Colonic mucosa (tissue), 4 donors: ENCODE results near the gene MRTFA. TPM values are rescaled to one million over a fixed set of nuclear protein-coding genes. Genes with fewer than 3 reads are reported as not detected.
"Not testable (repeated sequence)": the region's sequence is repeated elsewhere in the genome, so short reads cannot be mapped to it uniquely, and the experiment has no call there.

Experiments
- DNase-seq: peaks from one replicate; pipeline ENCODE4 v3.0.0-alpha.2; 2020
- H3K27ac ChIP-seq: fragments of 200-600 bp; one replicate; pipeline ENCODE4 v1.8.0; 2021
- H3K27me3 ChIP-seq: fragments of 200-600 bp; one replicate; pipeline ENCODE4 v1.8.0; 2021
- H3K36me3 ChIP-seq: fragments of 200-600 bp; one replicate; pipeline ENCODE4 v1.8.0; 2021
- H3K4me1 ChIP-seq: fragments of 200-600 bp; one replicate; pipeline ENCODE4 v1.8.0; 2021; ENCODE audit warnings: mild to moderate bottlenecking
- H3K4me3 ChIP-seq: fragments of 200-600 bp; one replicate; pipeline ENCODE4 v1.8.0; 2021
- H3K9ac ChIP-seq, 2 donors: one replicate each; pipeline ENCODE4 v1.7.0; 2013; ENCODE audit warnings: control low read depth in 2 of 2, low read depth in 2 of 2, low read length in 2 of 2
- H3K9me3 ChIP-seq: fragments of 200-600 bp; one replicate; pipeline ENCODE4 v1.8.0; 2021
- intact Hi-C: fragments of 100-400 bp; cut with DNase I; formaldehyde crosslinking; loops from one replicate; pipeline ENCODE4 v1.14.1; 2022
- total RNA-seq, 2 donors: library from RNA; stranded (reverse); fragmentation: NEBNext Ultra II Directional in 1 of 2; extraction: Animal tissue kit (Norgen Biotek cat#: 25700) in 1 of 2; gene quantifications; one replicate each; pipeline ENCODE4 v1.2.1, GENCODE V29; 2021
- TF ChIP-seq, protein P1 (sequence below): fragments of 200-600 bp; IDR thresholded peaks from one replicate; pipeline ENCODE4 v1.8.0; 2022; ENCODE audit warnings: antibody characterized with exemption, mild to moderate bottlenecking
- donor health status: healthy.
- donor health status: DM: no; HTN: no; CAD: no.
- donor health status: DM: no; HTN: no; CAD: no.

MRTFA gene
- total RNA-seq, 2 donors from 2014 or later, result 31.9 to 35.6 TPM

DNA sequence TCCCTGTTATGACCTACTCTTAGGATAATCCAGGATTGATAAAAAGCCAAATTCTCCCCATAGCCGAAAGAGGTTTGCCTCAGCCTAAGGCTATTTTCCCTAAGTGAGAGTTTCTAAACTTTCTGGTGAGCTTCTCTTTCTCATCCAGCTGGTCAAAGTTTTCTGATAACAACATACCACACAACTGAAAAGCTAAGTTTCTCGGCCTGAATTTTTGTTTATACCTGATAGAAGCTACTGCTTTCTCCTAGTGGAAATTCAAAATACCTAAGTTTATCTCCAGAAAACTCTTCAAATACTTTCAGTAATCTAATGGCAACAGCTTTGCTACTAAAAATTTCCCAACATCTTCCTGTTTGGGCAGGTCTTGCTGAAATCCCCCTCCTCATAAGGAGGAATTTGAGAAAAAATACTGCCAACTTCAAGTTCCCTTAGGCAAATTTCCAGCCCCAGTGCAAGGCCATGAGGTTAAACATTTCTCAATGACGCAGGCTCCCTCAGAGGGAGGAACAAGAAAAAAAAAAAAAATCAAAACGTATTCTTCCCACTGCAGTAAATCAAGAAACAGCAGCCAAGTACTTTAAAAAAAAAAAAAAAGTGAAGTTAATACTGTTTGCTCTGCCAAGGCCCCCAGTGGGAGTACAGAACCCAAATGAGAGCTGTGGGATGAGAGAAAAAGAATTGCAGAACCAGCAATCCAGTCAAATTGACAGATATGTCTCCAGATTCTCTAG lies 127.0 kb downstream of the MRTFA start:
- no peaks in the 10 kb centered on the region for H3K9me3 ChIP-seq
- H3K4me3 ChIP-seq, result no peak overlapping the region
- H3K27ac ChIP-seq, result peak overlapping the region; percentile 58
- no peaks in the 10 kb centered on the region for H3K4me1 ChIP-seq
- DNase-seq, result peak; percentile 44
- peak overlapping the region in 1 of 2 donors; percentile 12 for H3K9ac ChIP-seq
- no peaks in the 10 kb centered on the region for H3K36me3 ChIP-seq
- no peaks in the 10 kb centered on the region for H3K27me3 ChIP-seq
- intact Hi-C loops, result no loop called here
- TF ChIP-seq, protein P1, sequence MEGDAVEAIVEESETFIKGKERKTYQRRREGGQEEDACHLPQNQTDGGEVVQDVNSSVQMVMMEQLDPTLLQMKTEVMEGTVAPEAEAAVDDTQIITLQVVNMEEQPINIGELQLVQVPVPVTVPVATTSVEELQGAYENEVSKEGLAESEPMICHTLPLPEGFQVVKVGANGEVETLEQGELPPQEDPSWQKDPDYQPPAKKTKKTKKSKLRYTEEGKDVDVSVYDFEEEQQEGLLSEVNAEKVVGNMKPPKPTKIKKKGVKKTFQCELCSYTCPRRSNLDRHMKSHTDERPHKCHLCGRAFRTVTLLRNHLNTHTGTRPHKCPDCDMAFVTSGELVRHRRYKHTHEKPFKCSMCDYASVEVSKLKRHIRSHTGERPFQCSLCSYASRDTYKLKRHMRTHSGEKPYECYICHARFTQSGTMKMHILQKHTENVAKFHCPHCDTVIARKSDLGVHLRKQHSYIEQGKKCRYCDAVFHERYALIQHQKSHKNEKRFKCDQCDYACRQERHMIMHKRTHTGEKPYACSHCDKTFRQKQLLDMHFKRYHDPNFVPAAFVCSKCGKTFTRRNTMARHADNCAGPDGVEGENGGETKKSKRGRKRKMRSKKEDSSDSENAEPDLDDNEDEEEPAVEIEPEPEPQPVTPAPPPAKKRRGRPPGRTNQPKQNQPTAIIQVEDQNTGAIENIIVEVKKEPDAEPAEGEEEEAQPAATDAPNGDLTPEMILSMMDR, result no peak

DNA sequence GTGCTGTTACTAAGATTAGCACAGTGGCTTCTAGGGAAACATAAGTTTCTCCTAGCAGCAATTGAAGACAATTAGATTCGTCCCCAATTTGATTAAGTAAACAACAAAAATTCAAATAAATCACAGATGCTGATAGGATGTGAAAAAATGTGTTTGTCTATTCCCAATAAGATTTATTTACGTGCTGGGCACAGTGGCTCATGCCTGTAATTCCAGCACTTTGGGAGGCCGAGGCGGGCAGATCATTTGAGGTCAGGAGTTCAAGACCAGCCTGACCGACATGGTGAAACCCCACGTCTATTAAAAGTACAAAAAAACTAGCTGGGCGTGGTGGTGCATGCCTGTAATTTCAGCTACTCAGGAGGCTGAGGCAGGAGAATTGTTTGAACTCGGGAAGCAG lies 128.5 kb downstream of the MRTFA start:
- H3K9me3 ChIP-seq, intact Hi-C loops, H3K27ac ChIP-seq, H3K36me3 ChIP-seq, H3K27me3 ChIP-seq, H3K9ac ChIP-seq, DNase-seq, H3K4me3 ChIP-seq, H3K4me1 ChIP-seq: not testable (repeated sequence)

DNA sequence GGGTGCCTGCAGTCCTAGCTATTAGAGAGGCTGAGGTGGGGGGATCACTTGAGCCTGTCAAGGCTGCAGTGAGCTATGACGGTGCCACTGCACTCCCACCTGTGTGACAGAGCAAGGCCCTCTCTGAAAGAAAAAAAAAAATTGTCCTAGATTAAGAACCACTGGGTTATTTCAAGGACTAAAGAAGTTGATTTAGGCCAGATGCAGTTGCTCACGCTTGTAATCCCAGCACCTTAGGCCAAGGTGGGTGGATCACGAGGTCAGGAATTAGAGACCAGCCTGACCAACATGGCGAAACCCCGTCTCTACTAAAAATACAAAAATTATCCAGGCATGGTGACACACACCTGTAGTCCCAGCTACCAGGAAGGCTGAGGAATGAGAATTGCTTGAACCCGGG lies 129.0 kb downstream of the MRTFA start:
- H3K27ac ChIP-seq, result no peak overlapping the region

DNA sequence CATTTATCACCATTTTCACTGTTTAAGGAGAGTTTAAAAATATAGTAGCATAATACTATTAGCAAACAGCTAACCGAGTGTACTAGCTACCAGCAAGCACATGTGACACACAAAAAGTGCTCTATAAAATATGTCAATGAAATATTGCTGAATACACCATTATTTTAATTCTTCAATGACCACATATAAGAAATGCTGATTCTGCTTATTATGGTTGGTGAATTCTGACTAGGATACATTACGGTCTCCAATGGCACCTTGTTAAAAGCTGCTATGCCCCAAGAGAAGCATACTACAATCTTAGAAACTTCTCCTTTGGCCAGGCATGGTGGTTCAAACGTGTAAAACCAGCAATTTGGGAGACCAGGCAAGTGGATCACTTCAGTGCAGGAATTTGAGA lies 129.8 kb downstream of the MRTFA start:
- Histone ChIP-seq H3K27me3 (no peaks in the 10 kb centered on the region), H3K4me1 (no peaks in the 10 kb centered on the region), H3K4me3 (no peak overlapping the region), H3K27ac (no peak overlapping the region), H3K9me3 (no peaks in the 10 kb centered on the region), H3K9ac (no peak overlapping the region), H3K36me3 (no peaks in the 10 kb centered on the region)
- intact Hi-C loops, result no loop called here
- TF ChIP-seq, protein P1, result no peak
- no peak for DNase-seq

More for the DNA sequence above, 129.0 kb downstream of the MRTFA start:
- no peak for DNase-seq
- Histone ChIP-seq H3K9me3 (no peaks in the 10 kb centered on the region), H3K4me1 (no peaks in the 10 kb centered on the region), H3K27me3 (no peaks in the 10 kb centered on the region), H3K36me3 (no peaks in the 10 kb centered on the region), H3K4me3 (no peak overlapping the region), H3K9ac (no peak overlapping the region)
- TF ChIP-seq, protein P1, result no peak
- intact Hi-C loops, result no loop called here

DNA sequence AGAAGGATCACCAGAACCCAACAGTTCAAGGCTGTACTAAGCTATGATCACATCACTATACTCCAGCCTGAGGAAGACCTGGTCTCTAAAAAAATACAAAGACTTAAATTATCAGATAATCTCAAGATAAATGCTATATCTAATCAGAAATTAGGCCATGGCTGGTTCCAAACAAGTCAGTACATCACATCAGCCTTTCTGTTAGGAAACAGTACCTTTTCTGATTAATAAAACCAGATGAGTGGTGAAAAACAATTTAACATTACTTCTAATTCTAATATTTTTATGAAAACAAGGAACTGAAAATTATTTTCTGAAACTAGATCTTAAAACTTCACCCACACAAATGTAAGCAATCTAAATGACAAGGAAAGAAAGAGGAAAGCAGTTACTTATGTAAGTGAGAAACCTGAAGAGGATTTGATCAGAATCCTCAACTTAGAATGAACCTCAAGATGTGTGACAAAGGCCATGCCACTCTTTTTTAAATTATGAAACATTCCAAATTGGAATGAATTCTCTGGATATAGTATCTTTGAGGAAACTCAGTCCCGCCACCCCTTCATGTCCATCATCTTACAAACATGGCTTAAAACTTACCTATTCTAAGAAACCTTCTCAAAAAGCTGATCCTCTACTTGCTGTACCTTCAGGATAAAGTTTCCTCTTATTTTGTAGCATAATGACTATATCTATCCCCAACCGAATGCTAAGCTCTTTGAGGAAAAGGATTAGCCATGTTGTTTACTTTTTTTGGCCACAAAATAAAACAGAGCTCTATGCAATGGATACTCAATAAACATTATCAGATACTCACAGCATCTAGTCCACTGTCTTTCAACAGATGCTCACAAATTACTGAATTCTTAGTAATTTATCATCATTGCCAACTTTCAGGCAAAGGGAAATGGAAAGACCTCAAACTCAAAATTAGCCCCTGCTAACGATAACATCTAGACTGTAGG lies 132.0 kb downstream of the MRTFA start:
- intact Hi-C loops, result no loop called here
- TF ChIP-seq, protein P1, result no peak
- Histone ChIP-seq H3K27me3 (no peaks in the 10 kb centered on the region), H3K9ac (no peak overlapping the region), H3K36me3 (no peaks in the 10 kb centered on the region), H3K9me3 (no peaks in the 10 kb centered on the region), H3K4me3 (no peak overlapping the region), H3K4me1 (no peaks in the 10 kb centered on the region), H3K27ac (no peak overlapping the region)
- DNase-seq, result no peak
